Mesenchymal stem cell (in vitro differentiated cells and primary cell): ENCODE measurements around the gene GPRC5C.

Experiments
- DNase-seq: peaks from one replicate; pipeline ENCODE4 v3.0.0-alpha.2; 2013
- H2AFZ ChIP-seq: one replicate; pipeline ENCODE4 v1.6.1; 2013; ENCODE audit warnings: low read depth, mild to moderate bottlenecking, control low read depth, inconsistent platforms, low read length, moderate library complexity
- H2AK5ac ChIP-seq: 2 replicates; pipeline ENCODE4 v1.6.1; 2013; ENCODE audit warnings: low read length, moderate library complexity, mild to moderate bottlenecking, inconsistent platforms; ENCODE audit not compliant: severe bottlenecking
- H2BK120ac ChIP-seq: one replicate; pipeline ENCODE4 v1.6.1; 2013; ENCODE audit warnings: low read depth, mild to moderate bottlenecking, inconsistent platforms, low read length, moderate library complexity
- H2BK12ac ChIP-seq, 2 experiments: one replicate each; pipeline ENCODE4 v1.6.1; 2013; ENCODE audit warnings: inconsistent platforms in 2 of 2, low read length in 2 of 2, mild to moderate bottlenecking in 2 of 2, moderate library complexity in 2 of 2, control low read depth in 1 of 2
- H2BK15ac ChIP-seq: one replicate; pipeline ENCODE4 v1.6.1; 2013; ENCODE audit warnings: mild to moderate bottlenecking, low read depth, inconsistent platforms; ENCODE audit not compliant: poor library complexity, severe bottlenecking
- H2BK5ac ChIP-seq: 2 replicates; pipeline ENCODE4 v1.6.1; 2013; ENCODE audit warnings: low read depth, mild to moderate bottlenecking, low read length, control low read depth, inconsistent platforms; ENCODE audit not compliant: poor library complexity, severe bottlenecking
- H3K14ac ChIP-seq, 2 experiments: one replicate each; pipeline ENCODE4 v1.6.1; 2013; ENCODE audit warnings: inconsistent platforms in 2 of 2, low read length in 2 of 2, control low read depth in 1 of 2, mild to moderate bottlenecking in 1 of 2, moderate library complexity in 1 of 2
- H3K18ac ChIP-seq, 2 experiments: one replicate each; pipeline ENCODE4 v1.6.1; 2013; ENCODE audit warnings: inconsistent platforms in 2 of 2, low read length in 2 of 2, control low read depth in 1 of 2, low read depth in 1 of 2, mild to moderate bottlenecking in 1 of 2
- H3K23ac ChIP-seq, 2 experiments: one replicate each; pipeline ENCODE4 v1.6.1; 2013; ENCODE audit warnings: inconsistent platforms in 2 of 2, low read length in 2 of 2, mild to moderate bottlenecking in 2 of 2, moderate library complexity in 2 of 2, control low read depth in 1 of 2
- H3K27ac ChIP-seq: 2 replicates; pipeline ENCODE4 v1.5.1; 2013; ENCODE audit warnings: mild to moderate bottlenecking, moderate library complexity, low read length, control low read depth, inconsistent platforms; ENCODE audit not compliant: poor library complexity, severe bottlenecking
- H3K27me3 ChIP-seq, 2 experiments: 2 replicates each; pipeline versions ENCODE4 v1.6.1 to v1.7.0; 2013; ENCODE audit warnings: low read length in 2 of 2, mild to moderate bottlenecking in 2 of 2, moderate library complexity in 2 of 2, control low read depth in 1 of 2, inconsistent platforms in 1 of 2; ENCODE audit not compliant: control insufficient read depth in 1 of 2, insufficient read depth in 1 of 2
- H3K36me3 ChIP-seq, 2 experiments: 2 replicates each; pipeline versions ENCODE4 v1.6.1 to v1.7.0; 2013; ENCODE audit warnings: low read length in 2 of 2, control low read depth in 1 of 2, inconsistent platforms in 1 of 2, low read depth in 1 of 2, mild to moderate bottlenecking in 1 of 2; ENCODE audit not compliant: insufficient read depth in 2 of 2, control insufficient read depth in 1 of 2
- H3K4ac ChIP-seq, 2 experiments: one replicate each; pipeline ENCODE4 v1.6.1; 2013; ENCODE audit warnings: inconsistent platforms in 2 of 2, low read length in 2 of 2, mild to moderate bottlenecking in 2 of 2, moderate library complexity in 2 of 2, control low read depth in 1 of 2, low read depth in 1 of 2
- H3K4me1 ChIP-seq: 2 replicates; pipeline ENCODE4 v1.6.1; 2013; ENCODE audit warnings: low read depth, low read length, control low read depth; ENCODE audit not compliant: control insufficient read depth, insufficient read depth
- H3K4me2 ChIP-seq: 2 replicates; pipeline ENCODE4 v1.6.1; 2013; ENCODE audit warnings: low read length, mild to moderate bottlenecking, inconsistent platforms; ENCODE audit not compliant: poor library complexity, severe bottlenecking
- H3K4me3 ChIP-seq, 2 experiments: 2 replicates each; pipeline versions ENCODE4 v1.5.1 to v1.7.0; 2013; ENCODE audit warnings: low read length in 2 of 2, mild to moderate bottlenecking in 2 of 2, control low read depth in 1 of 2, low read depth in 1 of 2; ENCODE audit not compliant: insufficient read depth in 1 of 2
- H3K79me1 ChIP-seq: replicated peaks from 2 replicates; pipeline ENCODE4 v1.6.1; 2013; ENCODE audit warnings: mild to moderate bottlenecking, control low read depth, low read length, inconsistent platforms; ENCODE audit not compliant: poor library complexity, severe bottlenecking
- H3K9ac ChIP-seq: 2 replicates; pipeline ENCODE4 v1.7.0; 2013; ENCODE audit warnings: mild to moderate bottlenecking, low read length, moderate library complexity
- H3K9me3 ChIP-seq: 2 replicates; pipeline ENCODE4 v1.7.0; 2013; ENCODE audit warnings: mild to moderate bottlenecking, low read length; ENCODE audit not compliant: control insufficient read depth
- H4K8ac ChIP-seq: one replicate; pipeline ENCODE4 v1.6.1; 2013; ENCODE audit warnings: inconsistent platforms, mild to moderate bottlenecking, low read length, moderate library complexity
- H4K91ac ChIP-seq: one replicate; pipeline ENCODE4 v1.6.1; 2013; ENCODE audit warnings: mild to moderate bottlenecking, low read length, inconsistent platforms
- WGBS: methylation state at CpG from one replicate; pipeline ENCODE4 v1.1.7; 2013; ENCODE audit warnings: mixed read lengths; 5-methylcytosine and 5-hydroxymethylcytosine counted together

The GPRC5C gene

DNA sequence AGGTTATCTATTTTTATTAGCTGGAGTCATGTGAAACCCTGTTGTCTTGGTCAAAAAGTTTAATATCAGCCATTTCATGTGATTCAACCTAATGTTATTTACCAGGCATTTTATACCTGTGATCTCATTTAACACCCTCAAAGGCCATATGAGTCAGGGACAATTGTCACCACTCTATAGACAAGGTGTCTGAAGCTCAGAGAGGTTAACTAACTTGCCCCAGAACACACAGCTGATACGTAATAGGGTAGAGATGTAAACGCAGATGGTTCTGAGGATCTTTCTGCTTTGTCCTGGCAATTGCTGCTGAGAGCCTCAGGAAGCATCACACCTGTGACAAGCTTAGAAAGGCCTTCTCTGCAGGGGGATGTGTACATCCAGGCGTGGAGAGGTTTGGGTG lies 39.5 kb downstream of the GPRC5C start:
- H3K4me2 ChIP-seq = no peak overlapping the region
- H2AK5ac ChIP-seq = no peak overlapping the region
- H2BK12ac ChIP-seq = no peak overlapping the region
- no peak overlapping the region for H4K8ac ChIP-seq
- H3K27ac ChIP-seq = no peak overlapping the region
- DNase-seq = no peak
- no peaks in the 10 kb centered on the region for H3K79me1 ChIP-seq
- WGBS = 73% methylated on average over 3 of the region's 3 CpGs
- no peak overlapping the region for H3K9ac ChIP-seq
- no peak overlapping the region for H3K4me3 ChIP-seq
- H3K9me3 ChIP-seq = peaks cover 10% of the 10 kb centered on the region
- H4K91ac ChIP-seq = no peak overlapping the region
- no peak overlapping the region for H2BK120ac ChIP-seq
- no peak overlapping the region for H2BK15ac ChIP-seq
- H3K18ac ChIP-seq = no peak overlapping the region
- no peak overlapping the region for H2BK5ac ChIP-seq
- peaks cover 22 to 60% of the 10 kb centered on the region in 2 experiments for H3K27me3 ChIP-seq
- peaks cover 3% of the 10 kb centered on the region for H3K4me1 ChIP-seq
- no peak overlapping the region for H3K23ac ChIP-seq
- no peaks in the 10 kb centered on the region for H3K36me3 ChIP-seq
- H3K4ac ChIP-seq = no peak overlapping the region
- no peak overlapping the region for H3K14ac ChIP-seq
- H2AFZ ChIP-seq = no peak overlapping the region

DNA sequence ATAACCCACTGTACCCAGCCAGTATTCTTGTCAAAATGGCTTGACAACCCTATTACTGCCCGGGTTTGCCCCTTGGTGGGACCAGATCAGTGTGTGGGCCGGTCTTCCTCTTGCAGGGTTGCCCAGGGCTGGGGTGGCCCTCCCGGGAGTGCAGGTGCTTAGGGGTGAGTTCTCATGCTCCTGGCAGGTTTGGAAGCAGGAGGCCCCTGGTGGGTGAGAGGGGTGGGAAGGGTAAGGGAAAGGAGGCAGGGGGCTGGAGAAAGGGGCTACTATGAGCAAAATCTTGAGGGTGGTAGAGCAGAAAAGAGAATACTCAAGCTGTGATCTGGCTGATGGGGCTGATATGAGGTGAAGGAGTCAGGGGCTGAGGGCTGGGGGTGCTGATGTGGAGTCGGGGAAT lies 41.0 kb downstream of the GPRC5C start:
- no peak overlapping the region for H3K4me3 ChIP-seq
- H2AK5ac ChIP-seq = no peak overlapping the region
- no peak overlapping the region for H2BK12ac ChIP-seq
- H3K14ac ChIP-seq = no peak overlapping the region
- H3K4ac ChIP-seq = no peak overlapping the region
- no peak overlapping the region for H3K23ac ChIP-seq
- no peak overlapping the region for H3K27ac ChIP-seq
- H3K9me3 ChIP-seq = peaks cover 10% of the 10 kb centered on the region
- no peak overlapping the region for H4K91ac ChIP-seq
- H2BK120ac ChIP-seq = no peak overlapping the region
- H2AFZ ChIP-seq = no peak overlapping the region
- no peak overlapping the region for H4K8ac ChIP-seq
- H3K18ac ChIP-seq = no peak overlapping the region
- no peaks in the 10 kb centered on the region for H3K4me1 ChIP-seq
- no peak overlapping the region for H3K9ac ChIP-seq
- no peaks in the 10 kb centered on the region for H3K79me1 ChIP-seq
- H3K36me3 ChIP-seq = no peaks in the 10 kb centered on the region
- 66% methylated on average over 4 of the region's 4 CpGs for WGBS
- peaks cover 8 to 48% of the 10 kb centered on the region in 2 experiments for H3K27me3 ChIP-seq
- no peak overlapping the region for H3K4me2 ChIP-seq
- DNase-seq = no peak
- no peak overlapping the region for H2BK5ac ChIP-seq
- no peak overlapping the region for H2BK15ac ChIP-seq

DNA sequence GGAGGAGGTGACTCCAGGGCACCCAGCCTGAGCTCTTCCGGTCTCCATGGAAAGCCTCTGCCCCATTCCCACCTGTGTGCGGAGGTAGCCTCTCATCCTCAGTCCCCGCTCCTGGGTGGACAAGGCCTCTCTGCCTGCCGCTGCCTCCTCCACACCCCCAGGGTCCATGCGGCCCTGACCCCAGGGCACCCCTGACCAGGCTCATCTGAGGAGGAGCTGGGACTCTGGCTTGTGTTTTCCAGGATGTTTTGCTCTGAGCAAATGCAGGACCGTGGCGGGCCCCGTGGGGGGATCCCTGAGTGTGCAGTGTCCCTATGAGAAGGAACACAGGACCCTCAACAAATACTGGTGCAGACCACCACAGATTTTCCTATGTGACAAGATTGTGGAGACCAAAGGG lies 41.4 kb downstream of the GPRC5C start:
- H3K9ac ChIP-seq = no peak overlapping the region
- no peak for DNase-seq
- no peak overlapping the region for H2BK12ac ChIP-seq
- H3K14ac ChIP-seq = no peak overlapping the region
- H3K9me3 ChIP-seq = peaks cover 10% of the 10 kb centered on the region
- no peak overlapping the region for H3K18ac ChIP-seq
- H3K4ac ChIP-seq = no peak overlapping the region
- H2BK15ac ChIP-seq = no peak overlapping the region
- no peak overlapping the region for H4K91ac ChIP-seq
- H2AFZ ChIP-seq = no peak overlapping the region
- 87% methylated on average over 8 of the region's 8 CpGs for WGBS
- H3K27ac ChIP-seq = no peak overlapping the region
- H3K27me3 ChIP-seq = peaks cover 11 to 52% of the 10 kb centered on the region in 2 experiments
- no peak overlapping the region for H2AK5ac ChIP-seq
- H2BK120ac ChIP-seq = no peak overlapping the region
- H2BK5ac ChIP-seq = no peak overlapping the region
- H3K79me1 ChIP-seq = no peaks in the 10 kb centered on the region
- H3K4me2 ChIP-seq = no peak overlapping the region
- no peaks in the 10 kb centered on the region for H3K4me1 ChIP-seq
- no peak overlapping the region for H3K23ac ChIP-seq
- H3K36me3 ChIP-seq = no peaks in the 10 kb centered on the region
- H4K8ac ChIP-seq = no peak overlapping the region
- H3K4me3 ChIP-seq = no peak overlapping the region

DNA sequence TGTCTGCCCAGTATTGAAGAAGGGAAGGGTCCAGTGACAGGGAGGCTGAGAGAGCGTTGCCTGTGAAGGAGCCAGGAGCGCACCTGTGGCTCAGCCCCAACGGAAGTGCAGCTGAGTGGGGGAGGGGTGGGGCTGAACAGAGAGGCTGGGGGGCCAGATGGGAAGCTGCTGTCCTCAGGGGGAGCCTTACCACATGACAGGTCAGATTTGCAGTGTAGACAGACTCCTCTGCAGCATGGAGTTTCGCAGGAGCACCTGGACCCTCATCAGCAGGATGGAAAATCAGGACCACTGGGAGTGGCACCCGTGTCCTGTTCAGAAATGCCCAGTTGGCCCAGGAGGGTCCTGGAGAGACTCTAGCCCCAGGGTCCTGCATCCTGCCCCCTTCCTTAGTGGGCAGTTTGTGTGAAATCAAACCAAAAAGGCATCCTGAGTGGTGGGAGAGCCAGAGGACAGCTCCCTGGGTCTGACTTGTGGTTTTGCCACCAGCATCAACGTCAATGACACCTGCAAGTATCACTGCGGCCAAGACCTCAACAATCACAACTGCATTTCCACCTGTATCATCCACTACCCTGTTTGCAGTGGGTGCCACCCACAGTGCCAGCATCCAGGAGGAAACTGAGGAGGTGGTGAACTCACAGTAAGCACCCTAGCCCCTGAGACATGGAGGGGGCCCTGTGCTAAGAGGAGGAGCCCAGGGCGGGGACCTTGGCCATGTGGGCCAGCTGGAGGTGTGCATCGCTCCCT lies 42.3 kb downstream of the GPRC5C start:
- H3K4me2 ChIP-seq = no peak overlapping the region
- no peak overlapping the region for H3K4ac ChIP-seq
- no peak overlapping the region for H2BK120ac ChIP-seq
- H3K9ac ChIP-seq = no peak overlapping the region
- H3K14ac ChIP-seq = no peak overlapping the region
- H3K4me3 ChIP-seq = no peak overlapping the region
- no peak overlapping the region for H3K18ac ChIP-seq
- H4K8ac ChIP-seq = no peak overlapping the region
- no peak overlapping the region for H2BK15ac ChIP-seq
- DNase-seq = no peak
- H4K91ac ChIP-seq = no peak overlapping the region
- no peak overlapping the region for H2BK12ac ChIP-seq
- no peak overlapping the region for H2AFZ ChIP-seq
- no peak overlapping the region for H2AK5ac ChIP-seq
- no peaks in the 10 kb centered on the region for H3K4me1 ChIP-seq
- no peaks in the 10 kb centered on the region for H3K79me1 ChIP-seq
- H2BK5ac ChIP-seq = no peak overlapping the region
- no peak overlapping the region for H3K27ac ChIP-seq
- H3K23ac ChIP-seq = no peak overlapping the region
- H3K27me3 ChIP-seq = peaks cover 17 to 61% of the 10 kb centered on the region in 2 experiments
- WGBS = 74% methylated on average over 9 of the region's 9 CpGs
- peaks cover 10% of the 10 kb centered on the region for H3K9me3 ChIP-seq
- no peaks in the 10 kb centered on the region for H3K36me3 ChIP-seq
